Upper lobe of left lung (tissue), 4 donors: ENCODE measurements around the gene PHKB.
"Not testable (repeated sequence)": the region's sequence is repeated elsewhere in the genome, so short reads cannot be mapped to it uniquely, and the experiment has no call there.

Source experiments
- POLR2A ChIP-seq, 4 donors: fragments of 450-650 bp; IDR thresholded peaks; one replicate each; pipeline ENCODE4 v1.5.1; 2016 to 2017; ENCODE audit warnings: antibody characterized with exemption in 4 of 4, mild to moderate bottlenecking in 2 of 4
- TF ChIP-seq, protein P1 (sequence below), 6 experiments: fragments of 450-650 bp in 4 of 6; fragments of 200-600 bp in 2 of 6; sonication (generic) in 2 of 6; IDR thresholded peaks; one replicate each; pipeline ENCODE4 v1.5.1; 2016 to 2019; ENCODE audit warnings: antibody characterized with exemption in 6 of 6

GRCh38 chr16:47554587-47554986 lies 93.5 kb downstream of the PHKB start:
- TF ChIP-seq, protein P1, sequence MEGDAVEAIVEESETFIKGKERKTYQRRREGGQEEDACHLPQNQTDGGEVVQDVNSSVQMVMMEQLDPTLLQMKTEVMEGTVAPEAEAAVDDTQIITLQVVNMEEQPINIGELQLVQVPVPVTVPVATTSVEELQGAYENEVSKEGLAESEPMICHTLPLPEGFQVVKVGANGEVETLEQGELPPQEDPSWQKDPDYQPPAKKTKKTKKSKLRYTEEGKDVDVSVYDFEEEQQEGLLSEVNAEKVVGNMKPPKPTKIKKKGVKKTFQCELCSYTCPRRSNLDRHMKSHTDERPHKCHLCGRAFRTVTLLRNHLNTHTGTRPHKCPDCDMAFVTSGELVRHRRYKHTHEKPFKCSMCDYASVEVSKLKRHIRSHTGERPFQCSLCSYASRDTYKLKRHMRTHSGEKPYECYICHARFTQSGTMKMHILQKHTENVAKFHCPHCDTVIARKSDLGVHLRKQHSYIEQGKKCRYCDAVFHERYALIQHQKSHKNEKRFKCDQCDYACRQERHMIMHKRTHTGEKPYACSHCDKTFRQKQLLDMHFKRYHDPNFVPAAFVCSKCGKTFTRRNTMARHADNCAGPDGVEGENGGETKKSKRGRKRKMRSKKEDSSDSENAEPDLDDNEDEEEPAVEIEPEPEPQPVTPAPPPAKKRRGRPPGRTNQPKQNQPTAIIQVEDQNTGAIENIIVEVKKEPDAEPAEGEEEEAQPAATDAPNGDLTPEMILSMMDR (IDR thresholded peaks at IDR 0.05), result not testable (repeated sequence)
- TF ChIP-seq POLR2A (IDR thresholded peaks at IDR 0.05), result not testable (repeated sequence)
